ENCODE results near the gene ST3GAL4.

ST3GAL4 gene

GRCh38 chr11:126457817-126458216 is 102.3 kb downstream of the ST3GAL4 start:
- DNase-seq: no peak

GRCh38 chr11:126459691-126460281 is 104.3 kb downstream of the ST3GAL4 start:
- DNase-seq: no peak

DNA sequence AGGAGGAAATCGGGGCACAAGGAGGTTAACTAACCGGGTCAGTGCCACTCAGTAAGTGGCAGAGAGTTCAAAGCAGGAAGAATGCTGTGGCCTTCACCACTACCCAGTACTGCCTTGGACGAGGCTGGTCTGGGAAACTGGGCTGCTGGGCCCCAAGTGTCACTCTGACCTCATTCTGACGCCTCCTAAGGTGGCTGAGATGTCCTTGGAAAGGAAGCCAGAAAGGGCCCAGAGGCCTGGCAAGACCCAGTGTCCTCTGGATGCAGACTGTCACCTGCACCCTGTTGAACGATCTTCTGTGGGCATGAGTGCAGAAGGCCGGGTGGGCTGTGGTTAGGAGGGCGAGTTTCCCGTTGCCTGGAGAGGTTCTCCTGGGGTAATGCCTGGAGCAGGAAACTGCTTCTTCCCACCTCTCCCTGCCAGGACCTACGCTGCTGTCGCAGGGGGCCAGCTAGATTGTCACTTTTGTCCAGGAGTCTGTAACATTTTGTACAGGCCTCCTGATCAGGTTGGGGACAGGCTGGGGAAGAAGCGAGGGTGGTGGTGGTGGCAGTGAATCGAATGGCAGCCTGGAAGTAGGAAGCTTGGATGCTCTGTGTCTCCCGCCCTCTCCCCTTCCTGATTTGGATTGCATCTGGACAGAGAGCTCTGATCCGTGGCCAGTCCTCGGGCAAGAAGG is 105.1 kb downstream of the ST3GAL4 start:
- no peak for DNase-seq

DNA sequence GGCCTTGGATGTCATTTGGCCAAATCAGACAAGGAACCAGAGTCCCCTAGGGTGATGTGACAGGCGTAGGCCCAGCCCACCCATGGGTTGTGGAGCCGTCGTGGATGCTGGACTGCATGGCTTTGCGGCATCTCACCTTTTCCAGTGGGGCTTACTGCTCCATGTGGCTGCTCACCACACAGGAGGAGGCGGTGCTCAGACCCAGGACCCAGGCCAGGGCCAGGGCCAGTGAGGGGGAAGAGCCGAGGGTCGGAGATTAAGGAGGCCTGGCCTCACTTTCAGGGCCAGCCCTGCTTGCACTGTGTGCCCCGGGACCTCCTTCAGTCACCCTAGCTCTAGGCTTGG is 105.6 kb downstream of the ST3GAL4 start:
- DNase-seq: no peak

- DNase-seq: no peak
Observed at GRCh38 chr11:126461996-126462395, 106.5 kb downstream of the ST3GAL4 start.

- no peak for DNase-seq
Observed at GRCh38 chr11:126462422-126462821, 106.9 kb downstream of the ST3GAL4 start.

All from CD4-positive, alpha-beta T cell treated with Interleukin-15 for 1 hour (primary cell).